OCI-LY7 (cell line): ENCODE results near the gene PLA2G2A.

Experiments used
- EZH2phosphoT487 ChIP-seq: fragments of 200-600 bp; sonication (generic); IDR thresholded peaks from 2 replicates; pipeline ENCODE4 v1.6.1; 2018; ENCODE audit warnings: low read depth, borderline replicate concordance, mild to moderate bottlenecking, mixed run types, antibody characterized with exemption, low read length, moderate library complexity, mixed read lengths
- TF ChIP-seq, protein P1 (sequence below): fragments of 200-600 bp; sonication (generic); conservative IDR thresholded peaks from 2 replicates; pipeline ENCODE4 v1.5.1; 2014; ENCODE audit warnings: mild to moderate bottlenecking, antibody characterized with exemption, low read length, moderate library complexity, mixed read lengths

DNA sequence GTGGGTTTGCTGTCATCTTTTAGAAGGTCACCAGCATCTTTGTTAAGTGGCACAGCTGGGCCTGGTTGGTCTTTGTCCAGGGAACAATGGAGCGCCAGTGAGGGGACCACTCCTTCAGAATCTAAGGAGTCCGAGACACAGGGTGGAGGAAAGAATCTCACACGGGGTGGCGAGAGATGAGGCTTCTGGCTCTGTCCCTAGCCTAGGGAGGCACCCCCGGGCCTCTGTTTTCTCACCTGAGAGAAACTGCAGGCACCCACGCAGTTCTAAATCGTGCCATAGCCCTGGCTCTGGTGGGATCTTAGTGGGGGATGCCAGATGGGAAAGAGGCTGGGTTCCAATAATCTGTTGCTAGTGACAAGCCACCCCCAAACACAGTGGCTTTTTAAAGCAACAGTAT is 45.1 kb downstream of the PLA2G2A start:
- TF ChIP-seq, protein P1, sequence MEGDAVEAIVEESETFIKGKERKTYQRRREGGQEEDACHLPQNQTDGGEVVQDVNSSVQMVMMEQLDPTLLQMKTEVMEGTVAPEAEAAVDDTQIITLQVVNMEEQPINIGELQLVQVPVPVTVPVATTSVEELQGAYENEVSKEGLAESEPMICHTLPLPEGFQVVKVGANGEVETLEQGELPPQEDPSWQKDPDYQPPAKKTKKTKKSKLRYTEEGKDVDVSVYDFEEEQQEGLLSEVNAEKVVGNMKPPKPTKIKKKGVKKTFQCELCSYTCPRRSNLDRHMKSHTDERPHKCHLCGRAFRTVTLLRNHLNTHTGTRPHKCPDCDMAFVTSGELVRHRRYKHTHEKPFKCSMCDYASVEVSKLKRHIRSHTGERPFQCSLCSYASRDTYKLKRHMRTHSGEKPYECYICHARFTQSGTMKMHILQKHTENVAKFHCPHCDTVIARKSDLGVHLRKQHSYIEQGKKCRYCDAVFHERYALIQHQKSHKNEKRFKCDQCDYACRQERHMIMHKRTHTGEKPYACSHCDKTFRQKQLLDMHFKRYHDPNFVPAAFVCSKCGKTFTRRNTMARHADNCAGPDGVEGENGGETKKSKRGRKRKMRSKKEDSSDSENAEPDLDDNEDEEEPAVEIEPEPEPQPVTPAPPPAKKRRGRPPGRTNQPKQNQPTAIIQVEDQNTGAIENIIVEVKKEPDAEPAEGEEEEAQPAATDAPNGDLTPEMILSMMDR = no peak
- TF ChIP-seq EZH2phosphoT487 = no peak
